ENCODE measurements around the gene CHAMP1. TPM values are rescaled to one million over a fixed set of nuclear protein-coding genes. Genes with fewer than 3 reads are reported as not detected.

Gene CHAMP1
- polyA plus RNA-seq, 3 donors: 36.0 to 38.2 (median 37.2) TPM

- DNase-seq (ENCODE audit: low read depth in 3 of 3, low spot score in 2 of 3): no peak
These were observed 17.4 kb upstream of the CHAMP1 start for GRCh38 chr13:114296902-114297301.

GRCh38 chr13:114298866-114299265 is 15.4 kb upstream of the CHAMP1 start:
- no peak for DNase-seq (ENCODE audit: low read depth in 3 of 3, low spot score in 2 of 3)

- no peak for DNase-seq (ENCODE audit: low read depth in 3 of 3, low spot score in 2 of 3)
These were observed 14.5 kb upstream of the CHAMP1 start for GRCh38 chr13:114299604-114300305.

- DNase-seq (ENCODE audit: low read depth in 3 of 3, low spot score in 2 of 3): no peak
These were observed 10.5 kb upstream of the CHAMP1 start for GRCh38 chr13:114303700-114304327.

- DNase-seq (ENCODE audit: low read depth in 3 of 3, low spot score in 2 of 3): no peak
These were observed 9.8 kb upstream of the CHAMP1 start for GRCh38 chr13:114304346-114305034.

- no peak for DNase-seq (ENCODE audit: low read depth in 3 of 3, low spot score in 2 of 3)
These were observed 5.2 kb upstream of the CHAMP1 start for GRCh38 chr13:114309086-114309485.

GRCh38 chr13:114309806-114310410 is 4.4 kb upstream of the CHAMP1 start:
- no peak for DNase-seq (ENCODE audit: low read depth in 3 of 3, low spot score in 2 of 3)

DNA sequence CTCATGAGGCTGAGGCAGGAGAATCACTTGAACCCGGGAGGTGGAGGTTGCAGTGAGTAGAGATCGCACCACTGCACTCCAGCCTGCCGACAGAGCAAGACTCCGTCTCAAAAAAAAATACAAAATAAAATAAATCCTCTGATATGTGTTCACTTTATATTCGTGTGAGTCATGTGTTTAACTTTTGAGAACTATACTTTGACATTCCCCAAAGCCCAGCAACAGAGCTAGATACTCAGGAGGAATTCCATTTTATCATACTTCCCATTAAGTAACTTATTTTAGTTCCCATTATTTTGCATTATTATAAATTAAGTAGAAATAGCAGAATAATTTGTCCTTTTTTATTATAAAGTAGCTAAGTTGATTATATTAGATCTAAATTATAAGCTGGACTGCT is 3.3 kb upstream of the CHAMP1 start:
- no peak for DNase-seq (ENCODE audit: low read depth in 3 of 3, low spot score in 2 of 3)

GRCh38 chr13:114311387-114311786 is 2.9 kb upstream of the CHAMP1 start:
- no peak for DNase-seq (ENCODE audit: low read depth in 3 of 3, low spot score in 2 of 3)

GRCh38 chr13:114311908-114312307 is 2.4 kb upstream of the CHAMP1 start:
- DNase-seq (ENCODE audit: low read depth in 3 of 3, low spot score in 2 of 3): no peak

DNA sequence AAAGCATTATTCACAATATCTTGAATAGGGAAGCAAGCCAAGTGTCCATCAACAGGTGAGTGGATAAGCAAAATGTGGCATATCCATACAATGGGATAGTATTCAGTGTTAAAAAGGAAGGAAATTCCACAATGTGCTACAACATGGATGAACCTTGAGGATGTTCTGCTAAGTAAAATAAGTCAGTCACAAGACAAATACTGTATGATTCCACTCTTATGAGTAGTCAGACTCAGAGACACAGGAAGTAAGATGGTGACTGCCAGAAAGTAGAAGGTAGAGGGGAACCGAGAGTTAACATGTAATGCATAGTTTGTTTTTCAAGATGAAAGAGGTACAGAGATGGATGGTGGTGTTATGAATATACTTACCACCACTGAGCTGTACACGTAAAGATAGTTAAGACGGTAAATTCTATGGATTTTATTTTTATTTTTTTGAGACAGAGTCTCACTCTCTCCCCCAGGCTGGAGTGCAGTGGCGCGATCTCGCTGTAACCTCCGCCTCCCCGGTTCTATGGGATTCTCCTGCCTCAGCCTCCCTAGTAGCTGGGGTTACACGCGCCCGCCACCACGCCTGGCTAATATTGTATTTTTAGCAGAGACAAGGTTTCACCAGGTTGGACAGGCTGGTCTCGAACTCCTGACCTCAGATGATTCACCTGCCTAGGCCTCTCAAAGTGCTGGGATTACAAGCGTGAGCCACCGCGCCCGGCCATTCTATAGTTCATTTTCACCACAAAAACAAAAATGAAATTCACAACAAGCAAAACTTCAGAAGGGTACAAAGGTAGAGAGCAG is 1.0 kb upstream of the CHAMP1 start:
- DNase-seq (ENCODE audit: low read depth in 3 of 3, low spot score in 2 of 3): no peak

DNA sequence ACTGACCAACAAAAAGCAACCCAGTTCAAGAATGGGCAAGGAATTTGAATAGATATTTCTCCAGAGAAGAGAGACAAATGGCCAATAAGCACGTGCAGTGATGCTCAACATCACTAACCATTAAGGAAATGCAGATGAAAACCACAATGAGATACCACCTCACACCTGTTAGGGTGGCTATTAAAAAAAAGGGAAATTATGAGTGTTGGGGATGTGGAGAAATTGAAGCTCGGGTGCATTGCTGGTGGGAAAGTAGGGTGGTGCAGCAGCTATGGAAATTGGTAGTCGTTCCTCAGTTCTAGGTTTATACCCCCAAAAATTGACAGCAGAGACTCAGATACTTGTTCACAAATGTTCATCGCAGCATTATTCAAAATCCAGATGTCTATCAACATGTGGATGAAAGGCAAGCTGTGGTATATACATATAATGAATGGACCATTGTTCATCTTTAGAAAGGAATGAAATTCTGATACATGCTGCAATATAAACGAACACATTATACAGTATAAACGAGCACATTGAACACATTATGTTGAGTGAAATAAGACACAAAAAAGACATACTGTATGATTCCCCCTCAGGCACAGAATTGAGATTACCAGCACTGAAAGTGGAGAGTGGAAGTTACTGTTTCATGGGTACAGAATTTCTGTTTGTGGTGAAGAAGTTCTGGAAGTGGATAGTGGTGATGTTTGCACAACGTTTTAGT is 927 bp downstream of the CHAMP1 start:
- no peak for DNase-seq (ENCODE audit: low read depth in 3 of 3, low spot score in 2 of 3)

DNA sequence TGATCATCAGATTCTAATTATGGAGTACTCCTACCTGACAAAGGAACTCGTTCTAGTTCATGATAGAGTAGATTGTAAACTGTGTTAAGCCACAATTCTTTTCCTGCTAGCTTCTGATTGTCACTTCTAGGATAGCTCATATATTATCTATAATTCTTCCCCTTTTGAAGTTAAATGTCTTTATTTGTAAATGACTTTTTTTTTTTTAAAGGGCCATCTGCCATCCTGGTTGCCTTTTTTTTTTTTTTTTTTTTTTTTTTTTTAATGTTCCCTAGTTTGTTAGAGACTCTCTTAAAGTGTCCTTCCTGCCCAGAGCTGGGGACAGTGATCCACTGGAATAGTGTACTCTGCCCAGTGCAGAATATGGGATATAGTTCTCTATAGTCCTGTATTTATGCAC is 4.3 kb downstream of the CHAMP1 start:
- DNase-seq (ENCODE audit: low read depth in 3 of 3, low spot score in 2 of 3): no peak

- no peak for DNase-seq (ENCODE audit: low read depth in 3 of 3, low spot score in 2 of 3)
These were observed 5.2 kb downstream of the CHAMP1 start for GRCh38 chr13:114319441-114319913.

GRCh38 chr13:114320065-114320464 is 5.8 kb downstream of the CHAMP1 start:
- DNase-seq (ENCODE audit: low read depth in 3 of 3, low spot score in 2 of 3): no peak

DNA sequence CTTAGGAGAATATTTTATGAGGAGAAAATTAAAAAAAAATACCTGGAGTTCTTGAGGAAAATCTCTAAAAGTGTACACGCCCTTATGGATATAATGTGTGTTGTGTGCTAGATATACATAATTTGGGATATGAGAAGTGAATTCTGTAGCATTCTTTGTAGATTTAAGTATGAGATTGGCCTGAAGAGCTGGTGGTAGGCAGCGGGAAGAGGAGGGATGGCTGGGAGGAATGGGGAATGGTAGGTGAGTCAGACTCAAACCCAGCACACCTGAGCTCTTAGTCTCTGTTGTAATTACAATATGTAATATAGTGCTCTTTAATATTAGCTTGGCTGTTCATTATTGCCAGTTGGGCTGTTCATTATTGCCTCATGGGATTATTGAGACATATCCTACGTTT is 7.0 kb downstream of the CHAMP1 start:
- DNase-seq (ENCODE audit: low read depth in 3 of 3, low spot score in 2 of 3): no peak

- DNase-seq (ENCODE audit: low read depth in 3 of 3, low spot score in 2 of 3): no peak
These were observed 9.0 kb downstream of the CHAMP1 start for GRCh38 chr13:114323349-114323748.

- no peak for DNase-seq (ENCODE audit: low read depth in 3 of 3, low spot score in 2 of 3)
These were observed 10.0 kb downstream of the CHAMP1 start for GRCh38 chr13:114324334-114324733.

GRCh38 chr13:114325729-114326128 is 11.4 kb downstream of the CHAMP1 start:
- no peak for DNase-seq (ENCODE audit: low read depth in 3 of 3, low spot score in 2 of 3)

DNA sequence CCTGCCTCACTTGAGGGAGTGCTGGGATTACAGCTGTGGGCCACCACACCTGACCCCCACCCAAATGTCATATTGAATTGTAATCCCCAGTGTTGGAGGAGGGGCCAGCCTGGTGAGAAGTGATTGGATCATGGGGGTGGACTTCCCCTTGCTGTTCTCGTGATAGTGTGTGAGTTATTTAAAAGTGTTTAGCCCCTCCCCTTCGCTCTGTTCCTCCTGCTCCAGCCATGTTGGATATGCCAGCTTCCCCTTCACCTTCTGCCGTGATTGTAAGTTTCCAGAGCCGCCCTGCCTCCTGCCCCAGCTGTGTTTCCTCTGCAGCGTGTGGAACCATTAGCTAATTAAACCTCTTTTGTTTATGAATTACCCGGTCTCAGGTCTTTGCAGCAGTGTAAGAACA is 13.7 kb downstream of the CHAMP1 start:
- DNase-seq (ENCODE audit: low read depth in 3 of 3, low spot score in 2 of 3): no peak

Data from right renal cortex interstitium (tissue), 3 donors.